Upper lobe of left lung (tissue), 4 donors: Measurements from ENCODE around the gene SPATA13.
A peak's percentile ranks its signal among the peaks of the same experiment; 100 is the strongest.

ENCODE experiments used
- EP300 ChIP-seq, 4 donors: sonication (generic); formaldehyde crosslinking; IDR thresholded peaks; one replicate each; pipeline ENCODE4 v1.5.1; 2017; ENCODE audit warnings: antibody characterized with exemption in 4 of 4, control low read depth in 2 of 4
- POLR2A ChIP-seq, 4 donors: fragments of 450-650 bp; IDR thresholded peaks; one replicate each; pipeline ENCODE4 v1.5.1; 2016 to 2017; ENCODE audit warnings: antibody characterized with exemption in 4 of 4, mild to moderate bottlenecking in 2 of 4
- POLR2AphosphoS5 ChIP-seq, 2 donors: sonication (generic); formaldehyde crosslinking; IDR thresholded peaks; one replicate each; pipeline ENCODE4 v1.5.1; 2017; ENCODE audit warnings: antibody characterized with exemption in 2 of 2
- TF ChIP-seq, protein P1 (sequence below), 6 experiments: fragments of 450-650 bp in 4 of 6; fragments of 200-600 bp in 2 of 6; sonication (generic) in 2 of 6; IDR thresholded peaks; one replicate each; pipeline ENCODE4 v1.5.1; 2016 to 2019; ENCODE audit warnings: antibody characterized with exemption in 6 of 6

DNA sequence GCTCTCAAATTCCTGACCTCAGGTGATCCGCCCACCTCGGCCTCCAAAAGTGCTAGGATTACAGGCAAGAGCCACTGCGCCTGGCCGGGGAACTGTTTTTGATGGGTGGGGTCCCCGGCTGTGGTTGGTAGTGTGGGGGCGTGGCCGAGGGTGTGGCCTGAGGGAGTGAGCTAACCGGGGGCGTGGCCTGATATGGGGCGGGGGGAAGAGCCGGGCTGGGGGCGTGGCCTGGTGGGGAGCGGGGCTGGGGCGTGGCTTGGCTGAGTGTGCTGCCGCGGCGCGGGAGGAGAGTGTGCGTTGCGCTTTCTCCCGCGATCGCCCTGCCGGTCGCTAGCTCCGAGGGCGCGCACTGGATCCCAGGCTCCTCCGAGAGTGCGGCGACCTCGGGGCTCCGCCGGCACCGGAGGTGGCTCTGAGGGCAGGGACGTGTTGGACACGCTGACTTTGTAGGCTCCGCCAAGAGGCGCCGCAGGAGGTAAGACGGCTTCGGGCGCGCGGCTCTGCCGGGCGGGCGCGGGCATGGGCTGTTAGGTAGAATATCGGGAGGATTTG is at the start of gene SPATA13:
- TF ChIP-seq, protein P1, sequence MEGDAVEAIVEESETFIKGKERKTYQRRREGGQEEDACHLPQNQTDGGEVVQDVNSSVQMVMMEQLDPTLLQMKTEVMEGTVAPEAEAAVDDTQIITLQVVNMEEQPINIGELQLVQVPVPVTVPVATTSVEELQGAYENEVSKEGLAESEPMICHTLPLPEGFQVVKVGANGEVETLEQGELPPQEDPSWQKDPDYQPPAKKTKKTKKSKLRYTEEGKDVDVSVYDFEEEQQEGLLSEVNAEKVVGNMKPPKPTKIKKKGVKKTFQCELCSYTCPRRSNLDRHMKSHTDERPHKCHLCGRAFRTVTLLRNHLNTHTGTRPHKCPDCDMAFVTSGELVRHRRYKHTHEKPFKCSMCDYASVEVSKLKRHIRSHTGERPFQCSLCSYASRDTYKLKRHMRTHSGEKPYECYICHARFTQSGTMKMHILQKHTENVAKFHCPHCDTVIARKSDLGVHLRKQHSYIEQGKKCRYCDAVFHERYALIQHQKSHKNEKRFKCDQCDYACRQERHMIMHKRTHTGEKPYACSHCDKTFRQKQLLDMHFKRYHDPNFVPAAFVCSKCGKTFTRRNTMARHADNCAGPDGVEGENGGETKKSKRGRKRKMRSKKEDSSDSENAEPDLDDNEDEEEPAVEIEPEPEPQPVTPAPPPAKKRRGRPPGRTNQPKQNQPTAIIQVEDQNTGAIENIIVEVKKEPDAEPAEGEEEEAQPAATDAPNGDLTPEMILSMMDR (IDR thresholded peaks at IDR 0.05), result peak in 2 of 6 experiments; percentile 8 to 23
- TF ChIP-seq POLR2A (IDR thresholded peaks at IDR 0.05) (peak in 2 of 4 donors; percentile 64 to 72), EP300 (IDR thresholded peaks at IDR 0.05) (no peak), POLR2AphosphoS5 (IDR thresholded peaks at IDR 0.05) (peak; percentile 21 to 78)
